GM12801 (cell line): Measurements from ENCODE around the gene MUC20.

Source experiments
- TF ChIP-seq, protein P1 (sequence below): IDR thresholded peaks from one replicate; pipeline ENCODE4 v1.5.1; 2011; ENCODE audit warnings: control low read depth; ENCODE audit not compliant: insufficient read length; ENCODE audit errors: extremely low read depth

The MUC20 gene

DNA sequence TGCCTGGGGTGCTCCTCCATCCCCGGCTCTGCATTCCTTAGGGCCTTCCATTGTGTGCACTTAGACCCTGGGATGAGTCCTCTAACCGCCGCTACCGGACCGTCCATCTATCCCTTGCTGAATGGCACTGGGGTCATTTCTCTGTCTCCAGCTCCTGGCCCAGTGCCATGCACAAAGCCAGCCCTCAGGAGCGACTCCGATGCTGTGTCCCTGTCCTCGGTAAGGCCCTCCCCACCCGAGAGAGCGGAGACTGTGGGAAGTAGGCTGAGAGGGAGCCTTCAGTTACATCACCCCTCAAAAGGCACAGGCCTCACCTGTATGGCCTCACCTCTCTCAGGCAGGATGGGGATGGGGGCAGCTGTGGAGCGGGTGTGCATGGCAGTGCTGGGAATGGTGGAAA, 57.2 kb downstream of the MUC20 start:
- TF ChIP-seq, protein P1, sequence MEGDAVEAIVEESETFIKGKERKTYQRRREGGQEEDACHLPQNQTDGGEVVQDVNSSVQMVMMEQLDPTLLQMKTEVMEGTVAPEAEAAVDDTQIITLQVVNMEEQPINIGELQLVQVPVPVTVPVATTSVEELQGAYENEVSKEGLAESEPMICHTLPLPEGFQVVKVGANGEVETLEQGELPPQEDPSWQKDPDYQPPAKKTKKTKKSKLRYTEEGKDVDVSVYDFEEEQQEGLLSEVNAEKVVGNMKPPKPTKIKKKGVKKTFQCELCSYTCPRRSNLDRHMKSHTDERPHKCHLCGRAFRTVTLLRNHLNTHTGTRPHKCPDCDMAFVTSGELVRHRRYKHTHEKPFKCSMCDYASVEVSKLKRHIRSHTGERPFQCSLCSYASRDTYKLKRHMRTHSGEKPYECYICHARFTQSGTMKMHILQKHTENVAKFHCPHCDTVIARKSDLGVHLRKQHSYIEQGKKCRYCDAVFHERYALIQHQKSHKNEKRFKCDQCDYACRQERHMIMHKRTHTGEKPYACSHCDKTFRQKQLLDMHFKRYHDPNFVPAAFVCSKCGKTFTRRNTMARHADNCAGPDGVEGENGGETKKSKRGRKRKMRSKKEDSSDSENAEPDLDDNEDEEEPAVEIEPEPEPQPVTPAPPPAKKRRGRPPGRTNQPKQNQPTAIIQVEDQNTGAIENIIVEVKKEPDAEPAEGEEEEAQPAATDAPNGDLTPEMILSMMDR: no peak
